HG03108 (cell line): Measurements from ENCODE around the gene ZNHIT2.

Source experiments
- ATAC-seq: cut with Tn5 transposase; IDR thresholded peaks from one replicate; pipeline ENCODE4 v1.9.1; 2021; ENCODE audit warnings: moderate library complexity; ENCODE audit not compliant: unreplicated experiment

Gene ZNHIT2

DNA sequence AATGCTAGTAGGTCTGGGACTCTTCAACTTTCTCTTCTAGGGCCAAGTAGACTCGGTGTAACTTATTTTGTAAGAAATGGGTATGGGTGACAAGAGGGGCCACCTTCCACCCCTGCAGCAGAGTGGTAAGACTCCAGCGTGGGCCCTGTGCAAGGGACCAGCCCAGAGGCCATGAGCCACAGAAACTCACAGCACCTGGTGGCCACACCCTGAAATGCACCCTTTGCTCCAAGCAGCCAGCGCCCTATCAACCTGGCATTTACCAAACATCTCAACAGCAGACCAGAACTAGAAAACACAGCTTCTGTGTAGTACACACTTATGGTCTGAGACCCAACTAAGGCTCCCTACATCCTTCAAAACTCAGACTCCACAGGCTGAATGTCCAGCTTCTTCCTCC, 39.4 kb downstream of the ZNHIT2 start:
- ATAC-seq: no peak

DNA sequence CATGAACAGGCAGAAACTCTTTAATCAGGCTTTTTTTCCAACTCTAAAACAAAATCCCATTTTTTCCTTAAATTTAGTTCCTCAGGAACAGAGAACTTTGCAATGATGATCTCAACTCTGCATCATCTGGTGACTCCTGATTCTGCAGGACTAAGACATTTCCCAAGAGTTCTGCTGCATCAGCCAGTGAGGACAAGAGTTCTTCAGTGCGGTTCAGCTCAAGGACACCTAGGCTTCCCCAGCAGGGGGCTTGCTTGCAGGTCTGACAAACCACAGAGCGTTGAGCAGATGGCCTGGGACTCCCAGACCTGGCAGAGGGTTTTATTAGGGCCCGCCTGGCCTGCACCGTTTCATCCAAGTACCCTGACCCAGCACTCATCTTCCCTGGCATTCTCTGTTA, 40.0 kb downstream of the ZNHIT2 start:
- ATAC-seq: no peak

DNA sequence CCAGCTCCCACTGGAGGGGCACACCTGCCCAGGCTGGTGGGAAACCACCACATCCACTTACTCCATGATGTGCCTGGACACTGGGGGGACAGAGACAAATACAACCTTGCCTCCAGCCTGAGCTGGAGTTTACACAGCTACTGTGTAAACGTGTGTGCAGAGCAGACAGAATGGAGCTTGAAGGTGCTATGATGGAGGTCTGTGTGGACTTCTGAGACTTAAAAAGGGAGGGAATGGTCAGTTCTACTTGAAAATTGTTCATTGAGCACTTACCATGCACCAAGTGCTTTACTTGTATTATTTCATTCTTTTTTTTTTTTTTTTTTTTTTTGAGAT, 44.9 kb downstream of the ZNHIT2 start:
- ATAC-seq: no peak

DNA sequence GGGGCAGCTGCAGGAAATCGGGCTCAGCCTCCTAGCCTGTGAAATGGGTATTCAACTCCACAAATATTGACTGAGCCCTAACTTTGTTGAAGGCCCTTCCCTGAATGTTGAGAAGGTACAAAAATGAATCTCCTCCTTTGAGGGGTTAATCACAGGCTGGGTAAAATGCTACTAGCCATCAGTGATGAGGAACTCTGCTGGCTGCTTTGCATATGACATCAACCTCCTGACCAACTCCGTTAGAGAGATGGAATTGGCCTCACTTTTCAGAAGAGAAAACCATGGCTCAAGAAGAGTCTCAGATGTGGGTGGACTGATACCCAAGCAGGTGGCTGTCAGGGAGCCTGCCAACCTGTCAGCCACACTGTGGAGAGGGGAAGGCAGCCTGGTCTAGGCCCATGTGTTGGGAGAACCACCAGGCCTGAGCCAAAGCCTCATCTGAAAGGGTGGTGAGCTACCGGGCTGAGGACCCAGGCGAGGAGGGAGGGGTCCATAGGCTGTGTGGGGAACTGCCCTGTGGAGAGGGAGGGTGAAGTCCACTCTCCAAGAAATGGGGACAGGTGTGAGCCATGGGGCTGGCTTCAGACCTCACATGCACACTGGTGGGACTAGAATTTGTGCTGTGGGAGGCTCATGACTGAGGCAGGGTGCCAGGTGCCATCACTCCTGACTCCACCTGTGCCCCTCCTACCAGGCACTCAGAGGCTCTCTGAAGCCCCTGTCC, 45.4 kb downstream of the ZNHIT2 start:
- ATAC-seq: no peak

DNA sequence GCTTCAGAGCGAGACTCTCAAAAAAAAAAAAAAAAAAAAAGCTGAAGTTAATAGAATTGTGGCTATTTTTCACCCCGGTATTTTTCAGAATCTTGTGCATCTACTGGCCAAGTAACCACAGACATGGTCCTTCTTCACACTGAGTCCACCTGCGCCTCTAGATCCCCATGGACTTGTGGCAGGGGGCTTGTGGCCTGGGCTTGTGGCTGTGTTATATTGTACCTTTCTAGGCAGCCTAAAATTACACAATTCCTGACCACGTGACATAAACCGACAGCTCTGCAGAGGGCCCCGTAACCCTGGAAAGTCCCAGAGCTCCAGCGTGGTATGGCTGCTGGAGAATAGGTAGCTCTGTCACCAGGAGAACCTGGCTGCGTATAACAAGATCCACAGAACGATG, 48.3 kb downstream of the ZNHIT2 start:
- no peak for ATAC-seq

DNA sequence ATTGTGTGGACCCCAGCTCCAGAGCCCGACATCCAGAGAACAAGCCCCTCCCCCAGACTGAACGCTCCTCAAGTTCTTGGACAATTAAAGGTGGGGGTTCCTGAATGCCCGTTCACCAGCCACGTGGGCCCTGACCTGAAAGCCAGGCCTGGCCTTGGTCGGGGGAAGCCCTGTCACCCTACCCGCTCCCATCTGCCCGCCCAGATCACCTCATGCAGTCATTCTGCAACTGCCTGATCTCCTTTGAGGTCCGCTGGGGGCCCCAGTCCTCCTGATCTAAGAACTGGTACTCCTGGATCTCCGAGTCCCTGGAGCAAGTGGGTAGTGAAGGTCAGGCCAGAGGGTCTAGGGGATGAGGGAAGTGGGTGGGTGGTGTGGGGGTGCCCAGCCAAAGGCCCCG, 50.1 kb downstream of the ZNHIT2 start:
- ATAC-seq: no peak

DNA sequence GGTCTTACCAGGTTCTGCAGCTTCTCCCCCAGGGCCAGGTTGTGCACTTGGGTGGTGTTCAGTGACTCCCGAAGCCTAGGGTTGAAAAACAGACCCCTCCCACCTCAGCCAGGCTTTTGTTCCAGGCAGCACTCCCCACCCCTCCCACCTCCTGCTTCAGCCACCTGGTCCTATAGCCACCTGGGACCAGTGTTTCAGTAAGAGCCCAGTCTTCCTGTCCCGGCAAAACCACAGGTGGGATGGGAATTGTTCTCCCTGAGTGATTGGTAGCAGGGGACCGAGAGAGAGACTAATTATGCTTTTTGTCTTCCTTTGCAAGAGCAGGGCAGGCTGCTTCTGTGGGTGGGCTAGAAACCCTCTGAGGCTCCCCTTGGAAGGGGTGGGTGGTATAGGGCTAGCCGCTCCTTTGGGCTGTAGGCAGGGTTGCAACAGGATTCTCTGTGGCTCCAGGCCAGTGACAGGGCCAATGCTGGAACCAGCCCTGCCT, 50.7 kb downstream of the ZNHIT2 start:
- no peak for ATAC-seq
